Hypothalamus (tissue), 51 donors: ENCODE measurements around the gene RAD52.

Source experiments
- DNase-seq, 51 donors: peaks; one replicate each; lab custom pipeline; 2025; lab: John Stamatoyannopoulos, UW

RAD52 gene

DNA sequence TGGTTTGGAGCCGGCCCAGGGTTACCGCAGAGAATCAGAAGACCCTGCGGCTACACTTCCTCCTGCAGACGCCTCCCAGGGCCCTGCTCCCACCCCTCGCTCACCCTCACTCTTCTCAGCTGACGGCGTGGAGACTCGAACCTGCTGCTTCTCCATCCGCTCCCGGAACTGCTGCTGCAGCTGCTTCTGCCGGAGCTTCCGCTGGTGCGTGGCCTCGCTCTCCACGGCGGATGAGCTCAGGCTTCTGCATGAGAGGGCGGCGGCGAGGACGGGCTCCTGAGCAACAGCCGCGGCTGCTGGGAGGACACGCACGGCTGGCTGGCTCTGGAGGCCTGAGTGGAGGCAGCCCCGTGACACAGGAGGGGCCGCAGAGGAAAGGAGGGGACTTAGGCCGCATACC lies 33.3 kb downstream of the RAD52 start:
- DNase-seq: peak in 2 of 51 donors; percentile 1 to 7

DNA sequence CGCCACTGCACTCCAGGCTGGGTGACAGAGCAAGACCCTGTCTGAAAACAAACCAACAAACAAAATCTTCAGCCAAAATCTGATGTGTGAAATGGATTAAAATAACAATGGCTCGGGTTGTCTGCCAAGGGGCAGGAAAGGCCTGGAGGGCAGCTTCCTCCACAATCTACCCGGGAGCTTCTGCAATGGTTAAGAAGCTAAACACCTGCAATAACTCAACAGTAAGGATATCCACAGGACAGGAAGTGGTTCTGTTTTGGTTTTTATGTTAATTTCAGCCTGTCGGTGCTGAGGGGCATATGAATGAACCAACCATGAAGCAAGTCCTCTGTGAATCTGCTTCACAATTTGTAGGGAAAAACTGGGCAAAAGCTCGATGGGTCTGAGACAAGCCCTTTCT lies 34.4 kb downstream of the RAD52 start:
- DNase-seq: no peak

DNA sequence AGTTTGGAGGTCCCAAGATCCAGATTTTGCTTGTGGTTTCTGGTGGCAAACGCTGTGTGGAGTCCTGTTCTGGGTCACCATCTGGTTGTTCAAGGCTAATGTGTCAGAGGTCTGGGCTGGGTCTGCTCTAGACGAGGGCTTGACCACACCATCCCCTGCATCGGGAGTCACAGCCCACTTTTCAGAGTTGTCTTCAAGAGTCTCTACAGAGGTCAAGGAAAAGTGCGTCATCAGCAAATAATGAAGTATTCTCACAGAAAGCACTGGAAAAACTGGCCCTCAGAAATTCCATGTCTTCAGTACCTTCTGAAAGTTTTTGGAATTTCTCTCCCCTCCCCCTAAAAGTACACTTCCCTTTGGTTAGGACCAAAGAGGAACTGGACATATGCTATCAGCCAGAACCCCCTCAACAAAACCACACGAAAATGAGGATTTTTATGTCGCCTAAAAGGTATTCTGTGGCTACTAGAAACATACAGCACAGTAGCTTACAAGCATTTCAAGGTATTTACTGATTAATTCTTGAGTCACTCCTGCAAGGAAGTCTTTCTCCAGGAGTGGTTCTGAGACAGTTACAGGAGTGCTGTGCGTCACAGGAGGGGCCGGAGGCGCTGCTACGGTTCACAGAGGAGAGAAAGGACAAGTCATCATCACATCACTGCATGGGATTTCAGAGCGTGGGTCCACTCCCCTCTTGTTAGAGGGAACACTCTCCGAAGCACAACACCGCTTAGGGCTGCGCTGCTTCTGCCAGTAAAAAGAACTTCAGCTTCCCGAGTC lies 35.4 kb downstream of the RAD52 start:
- DNase-seq: no peak

DNA sequence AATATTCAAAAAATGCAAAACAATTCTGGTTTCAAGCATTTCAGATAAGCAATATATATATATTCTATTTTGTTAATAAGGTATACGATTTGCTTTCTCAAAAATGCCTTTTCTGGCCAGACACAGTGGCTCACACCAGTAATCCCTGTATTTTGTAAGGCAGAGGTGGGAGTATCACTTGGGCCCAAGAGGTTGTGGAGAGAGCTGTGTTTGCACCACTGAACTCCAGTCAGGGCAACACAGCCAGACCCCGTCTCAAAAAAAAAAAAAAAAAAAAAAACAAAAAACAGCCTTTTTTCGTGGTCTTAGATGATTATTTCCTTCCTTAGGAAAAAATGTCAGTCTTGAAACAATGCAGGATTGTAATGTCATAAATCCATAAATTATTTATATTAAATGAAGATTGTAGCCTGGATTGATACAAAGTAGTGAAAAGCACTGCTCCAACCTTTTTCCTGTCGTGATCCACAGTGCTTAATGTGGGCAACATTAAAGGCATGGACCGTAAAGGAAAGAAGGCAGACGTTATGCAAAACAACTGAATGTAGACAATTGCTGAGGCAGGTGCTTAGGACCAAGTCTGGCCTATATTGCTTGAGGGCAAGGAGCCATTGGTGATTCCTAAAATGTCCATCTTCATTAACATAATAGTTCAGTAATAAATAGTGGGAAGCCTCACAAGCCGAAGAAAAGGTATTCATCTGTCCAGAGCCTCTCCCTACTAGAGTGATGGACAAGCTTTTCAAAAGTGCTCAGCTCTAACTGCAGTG lies 36.8 kb downstream of the RAD52 start:
- no peak for DNase-seq

DNA sequence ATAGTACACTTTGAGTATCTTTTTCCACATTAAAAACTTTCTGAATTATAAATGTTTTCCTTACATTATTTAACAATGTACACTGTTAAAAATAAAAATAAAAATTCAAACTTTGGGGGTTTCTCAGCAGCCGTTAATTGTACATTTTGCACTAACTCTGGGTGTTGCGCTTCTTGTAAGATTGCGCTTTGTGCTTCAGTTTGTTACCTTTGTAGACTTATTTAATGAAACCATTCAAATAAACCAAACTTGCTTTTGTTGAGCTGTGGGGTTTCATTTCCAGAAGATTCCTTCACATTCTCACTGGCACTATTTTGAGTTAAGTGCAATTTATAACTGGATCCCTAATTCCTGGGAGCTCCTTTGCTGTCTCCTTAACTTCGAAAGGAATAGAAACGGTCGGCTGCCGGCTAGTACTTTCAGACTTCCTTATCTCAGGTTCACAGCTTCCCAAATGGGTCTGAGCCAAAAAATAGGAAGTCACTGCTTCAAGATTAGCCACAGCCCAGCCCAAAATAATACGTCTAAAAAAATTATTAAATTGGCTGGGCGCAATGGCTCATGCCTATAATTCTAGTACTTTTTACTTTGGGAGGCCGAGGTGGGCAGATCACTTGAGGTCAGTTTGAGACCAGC lies 38.2 kb downstream of the RAD52 start:
- no peak for DNase-seq

DNA sequence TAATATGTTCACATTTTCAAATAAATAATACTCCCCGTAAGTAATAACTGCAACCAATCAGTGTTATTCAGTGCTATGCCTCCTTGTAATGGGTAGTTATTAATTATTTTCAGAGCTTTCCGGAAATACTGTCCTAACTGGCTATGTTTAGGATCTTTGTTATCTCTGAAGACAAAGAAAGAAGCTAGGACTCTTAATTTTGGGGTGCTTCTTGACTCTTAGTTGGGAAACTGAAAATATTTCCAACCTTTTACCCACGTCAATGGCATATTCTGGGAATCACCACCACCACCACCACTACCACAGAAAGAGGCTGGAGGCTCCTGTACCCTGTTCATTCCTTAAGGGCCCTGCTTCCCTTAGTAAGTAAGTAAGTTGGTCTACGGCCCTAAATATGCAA lies 39.1 kb downstream of the RAD52 start:
- DNase-seq: no peak

DNA sequence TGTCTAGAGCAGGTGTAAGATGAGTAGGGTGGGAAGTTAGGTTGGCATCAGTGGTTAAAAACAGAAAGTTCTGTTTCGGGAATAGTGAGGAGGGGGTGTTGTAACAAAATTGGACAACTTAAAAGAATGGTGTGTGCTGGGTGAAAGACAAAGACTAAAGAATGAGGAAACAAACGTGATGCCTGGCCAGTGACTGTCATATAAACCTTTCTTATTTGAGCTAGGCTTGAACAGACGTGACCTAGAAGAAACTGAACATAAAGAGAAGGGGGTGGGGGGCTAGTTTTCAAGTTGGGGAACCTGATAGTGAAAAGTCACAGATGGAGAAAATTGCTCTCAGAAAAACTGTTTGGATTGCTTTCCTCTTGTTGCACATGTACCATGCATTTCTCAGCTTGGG lies 39.6 kb downstream of the RAD52 start:
- DNase-seq: no peak

DNA sequence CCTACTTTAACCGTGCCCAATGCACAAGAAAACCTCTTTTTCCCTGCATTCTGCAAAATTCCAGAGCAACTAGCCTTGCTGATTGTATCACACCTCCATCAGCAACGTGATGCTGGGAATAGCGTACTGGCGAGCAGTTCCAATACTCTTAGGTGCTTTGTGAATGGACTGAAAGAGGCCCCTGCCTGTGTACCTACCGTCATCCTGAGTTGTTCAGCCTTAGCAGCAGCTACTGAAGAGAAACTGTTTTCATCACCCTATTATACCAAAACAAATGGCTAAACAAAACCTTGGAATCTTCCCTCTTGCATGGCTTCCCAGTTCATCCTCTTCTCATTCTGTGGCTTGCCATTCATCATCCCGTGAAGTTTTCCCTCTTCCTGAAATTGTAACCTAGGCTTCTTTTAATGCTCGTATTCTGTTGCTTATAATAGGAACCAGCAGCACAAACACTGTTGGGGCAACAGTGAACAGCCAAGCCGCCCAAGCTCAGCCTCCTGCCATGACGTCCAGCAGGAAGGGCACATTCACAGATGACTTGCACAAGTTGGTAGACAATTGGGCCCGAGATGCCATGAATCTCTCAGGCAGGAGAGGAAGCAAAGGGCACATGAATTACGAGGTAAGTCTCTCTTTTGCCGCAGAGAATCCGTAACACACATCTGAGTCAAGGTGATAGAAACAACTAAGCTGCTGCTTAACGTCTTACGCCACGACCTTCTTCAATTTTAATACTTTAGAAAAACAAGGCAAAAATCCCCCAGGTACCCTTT lies 41.9 kb downstream of the RAD52 start:
- DNase-seq: no peak

DNA sequence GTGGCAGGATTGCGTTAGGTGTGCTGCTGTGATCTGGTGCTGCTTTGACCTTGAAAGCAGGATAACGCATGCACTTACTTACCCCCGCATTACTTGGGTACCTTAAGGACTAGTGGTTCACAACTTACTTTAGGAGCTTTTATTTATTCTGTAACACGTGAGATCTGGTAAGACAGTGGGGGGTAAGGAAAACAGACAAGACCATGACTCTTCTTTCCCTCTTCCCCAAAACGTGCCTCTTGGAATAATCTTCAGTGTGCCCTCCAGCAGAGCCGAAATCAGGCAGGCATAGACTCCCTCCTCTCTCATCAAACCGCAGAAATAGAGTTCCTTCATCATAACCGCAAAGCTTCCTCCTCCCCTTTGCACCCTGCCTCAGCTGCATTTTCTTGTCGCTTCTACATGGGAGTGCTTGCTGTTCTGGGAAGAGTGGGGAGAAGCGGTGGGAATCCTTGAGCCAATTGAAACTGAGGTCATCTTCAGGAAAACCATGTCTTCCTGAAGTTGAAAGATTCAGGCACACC lies 43.4 kb downstream of the RAD52 start:
- no peak for DNase-seq

DNA sequence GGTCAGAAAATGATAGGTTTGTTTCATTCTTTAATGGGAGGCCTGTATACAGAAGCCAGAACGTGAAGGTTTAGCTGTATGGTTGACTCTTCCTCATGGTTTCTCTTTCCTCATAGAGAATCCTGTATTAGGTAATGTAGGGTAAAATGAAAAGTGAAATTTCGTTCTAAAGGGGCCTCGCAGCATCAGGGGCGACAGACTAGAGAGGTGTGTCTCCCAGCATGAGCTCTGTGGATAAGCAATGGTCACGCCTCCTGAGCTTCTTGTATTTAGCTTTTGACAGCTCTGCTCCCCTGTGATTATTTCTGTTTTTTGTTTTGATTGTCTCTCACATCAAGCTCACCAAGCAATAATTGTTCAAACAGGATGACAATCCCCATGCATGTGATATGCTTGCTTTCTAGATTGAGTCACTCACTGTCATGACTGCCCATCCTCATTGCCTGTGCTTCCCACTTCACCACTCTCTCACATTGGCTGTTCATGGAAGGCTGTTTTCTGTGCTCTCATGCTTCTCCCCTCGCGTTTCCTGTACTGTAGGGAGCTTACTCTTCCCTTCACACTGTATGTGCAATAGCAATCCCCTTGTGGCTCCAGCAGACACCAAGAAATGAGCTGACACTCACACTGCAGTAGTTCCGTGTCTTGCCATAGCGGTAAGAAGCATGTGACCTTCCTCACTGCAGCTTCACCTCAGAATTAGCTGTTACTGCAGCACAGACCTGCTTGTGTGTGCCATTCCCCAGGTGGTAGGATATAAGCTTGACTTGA lies 44.0 kb downstream of the RAD52 start:
- DNase-seq: no peak

DNA sequence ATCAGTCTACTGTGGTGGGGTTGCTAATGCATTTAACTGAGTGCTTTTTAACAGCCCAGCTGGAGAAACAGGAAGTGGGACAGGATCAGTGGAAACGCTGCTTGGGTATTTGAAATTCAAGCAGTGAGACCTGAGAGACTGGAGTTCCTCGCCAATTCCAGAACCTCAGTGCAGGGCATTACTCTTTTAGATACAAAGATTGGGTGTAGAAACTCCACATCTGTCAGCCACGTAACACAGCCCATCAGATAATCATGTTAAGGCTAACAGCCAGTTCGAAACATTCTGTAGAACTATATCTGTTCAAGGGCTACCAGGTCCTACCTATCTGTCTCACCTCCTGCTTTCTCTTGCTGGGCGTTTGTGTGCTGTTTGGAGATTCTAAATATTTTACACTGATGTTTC lies 45.5 kb downstream of the RAD52 start:
- no peak for DNase-seq

DNA sequence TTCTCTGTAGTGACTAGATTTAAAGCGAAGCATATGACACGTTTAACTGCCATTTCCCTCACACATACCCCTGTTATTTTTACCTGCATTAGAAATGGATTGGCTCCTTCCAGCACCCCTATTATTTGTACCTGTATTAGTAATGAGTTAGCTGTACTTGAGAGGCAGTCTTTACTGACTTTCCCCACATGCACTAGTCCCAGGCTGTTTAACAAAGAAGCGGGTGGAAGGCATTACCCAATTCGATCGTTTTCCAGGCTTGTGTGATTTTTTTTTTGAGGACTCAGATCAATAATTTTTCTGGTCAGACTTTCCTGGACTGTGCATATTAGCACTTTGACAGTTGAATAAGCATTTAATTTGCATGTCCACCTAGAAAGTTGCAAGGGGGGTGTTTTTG lies 46.4 kb downstream of the RAD52 start:
- no peak for DNase-seq

DNA sequence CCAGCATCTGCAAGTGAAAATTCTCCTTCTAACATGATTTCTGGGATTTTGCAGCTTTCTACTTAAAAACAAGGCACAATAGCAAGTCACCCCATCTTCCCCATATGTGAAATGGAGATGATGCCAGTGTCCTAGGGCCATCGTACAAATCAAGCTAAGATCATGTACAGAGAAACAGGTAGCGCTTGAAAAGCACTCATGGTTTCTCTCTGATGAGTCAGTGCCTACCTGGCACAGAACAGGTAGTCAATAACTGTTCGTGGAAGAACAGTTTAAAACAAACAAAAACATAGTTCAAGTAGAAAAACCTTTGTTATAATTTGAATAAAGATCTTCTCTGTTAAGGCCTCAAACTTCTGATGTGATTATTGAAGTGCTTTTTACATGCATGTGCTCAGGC lies 46.9 kb downstream of the RAD52 start:
- DNase-seq: no peak

DNA sequence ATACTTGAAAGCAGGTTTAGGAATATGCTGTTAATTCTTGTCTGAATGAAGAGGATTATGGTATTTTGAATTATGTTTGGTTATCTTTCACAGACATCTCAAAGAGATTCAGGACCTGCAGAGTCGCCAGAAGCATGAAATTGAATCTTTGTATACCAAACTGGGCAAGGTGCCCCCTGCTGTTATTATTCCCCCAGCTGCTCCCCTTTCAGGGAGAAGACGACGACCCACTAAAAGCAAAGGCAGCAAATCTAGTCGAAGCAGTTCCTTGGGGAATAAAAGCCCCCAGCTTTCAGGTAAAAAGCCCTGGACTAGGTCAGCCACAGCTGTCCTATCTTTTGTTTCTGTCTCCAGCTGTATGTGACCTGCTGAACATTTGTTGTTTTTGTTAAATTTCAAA lies 52.1 kb downstream of the RAD52 start:
- DNase-seq: no peak

DNA sequence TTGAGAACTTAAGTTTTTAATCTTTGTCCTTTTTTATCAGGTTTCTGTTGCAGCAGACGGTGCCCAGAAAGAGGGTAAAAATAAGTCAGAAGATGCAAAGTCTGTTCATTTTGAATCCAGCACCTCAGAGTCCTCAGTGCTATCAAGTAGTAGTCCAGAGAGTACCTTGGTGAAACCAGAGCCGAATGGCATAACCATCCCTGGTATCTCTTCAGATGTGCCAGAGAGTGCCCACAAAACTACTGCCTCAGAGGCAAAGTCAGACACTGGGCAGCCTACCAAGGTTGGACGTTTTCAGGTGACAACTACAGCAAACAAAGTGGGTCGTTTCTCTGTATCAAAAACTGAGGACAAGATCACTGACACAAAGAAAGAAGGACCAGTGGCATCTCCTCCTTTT lies 53.5 kb downstream of the RAD52 start:
- no peak for DNase-seq

DNA sequence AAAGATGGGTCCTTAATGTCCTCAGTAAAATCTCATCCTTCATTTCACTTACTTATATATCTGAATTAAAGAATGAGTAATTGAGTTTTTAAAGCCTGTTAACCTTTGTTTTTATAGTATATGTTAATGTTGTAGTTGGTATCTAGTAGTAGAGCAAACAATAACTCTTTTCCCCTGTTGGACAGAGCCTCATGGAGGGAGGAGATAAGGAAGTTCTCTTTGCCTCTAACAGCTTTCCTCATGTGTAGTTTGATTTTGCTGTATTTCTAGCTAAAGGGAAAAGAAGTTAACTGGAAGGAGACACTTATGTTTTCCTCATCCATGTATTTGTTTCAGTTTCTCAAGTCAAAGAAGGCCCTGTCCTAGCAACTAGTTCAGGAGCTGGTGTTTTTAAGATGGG lies 55.3 kb downstream of the RAD52 start:
- no peak for DNase-seq

DNA sequence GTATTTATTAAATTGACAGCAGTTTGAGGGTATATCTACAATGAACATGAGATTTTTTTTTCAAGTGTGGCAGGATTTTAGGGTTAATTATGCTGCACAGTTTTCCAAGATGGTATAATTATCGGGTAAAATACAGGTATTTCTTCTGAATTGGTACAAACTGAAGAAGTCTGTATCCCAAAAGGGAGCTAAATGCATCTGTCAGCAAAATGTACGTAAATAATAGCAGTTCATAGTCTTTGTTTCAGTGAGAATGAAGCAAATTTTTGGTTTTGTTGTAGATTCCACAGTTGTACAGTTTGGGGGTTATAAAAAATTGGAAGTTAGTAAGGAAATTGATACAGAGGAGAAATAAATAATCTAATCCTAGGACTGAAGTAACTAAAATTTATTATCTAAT lies 63.3 kb downstream of the RAD52 start:
- DNase-seq: no peak

DNA sequence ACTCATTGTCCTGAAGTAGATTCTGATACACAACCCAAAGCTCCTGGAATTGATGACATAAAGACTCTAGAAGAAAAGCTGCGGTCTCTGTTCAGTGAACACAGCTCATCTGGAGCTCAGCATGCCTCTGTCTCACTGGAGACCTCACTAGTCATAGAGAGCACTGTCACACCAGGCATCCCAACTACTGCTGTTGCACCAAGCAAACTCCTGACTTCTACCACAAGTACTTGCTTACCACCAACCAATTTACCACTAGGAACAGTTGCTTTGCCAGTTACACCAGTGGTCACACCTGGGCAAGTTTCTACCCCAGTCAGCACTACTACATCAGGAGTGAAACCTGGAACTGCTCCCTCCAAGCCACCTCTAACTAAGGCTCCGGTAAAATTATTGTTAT lies 63.8 kb downstream of the RAD52 start:
- no peak for DNase-seq

DNA sequence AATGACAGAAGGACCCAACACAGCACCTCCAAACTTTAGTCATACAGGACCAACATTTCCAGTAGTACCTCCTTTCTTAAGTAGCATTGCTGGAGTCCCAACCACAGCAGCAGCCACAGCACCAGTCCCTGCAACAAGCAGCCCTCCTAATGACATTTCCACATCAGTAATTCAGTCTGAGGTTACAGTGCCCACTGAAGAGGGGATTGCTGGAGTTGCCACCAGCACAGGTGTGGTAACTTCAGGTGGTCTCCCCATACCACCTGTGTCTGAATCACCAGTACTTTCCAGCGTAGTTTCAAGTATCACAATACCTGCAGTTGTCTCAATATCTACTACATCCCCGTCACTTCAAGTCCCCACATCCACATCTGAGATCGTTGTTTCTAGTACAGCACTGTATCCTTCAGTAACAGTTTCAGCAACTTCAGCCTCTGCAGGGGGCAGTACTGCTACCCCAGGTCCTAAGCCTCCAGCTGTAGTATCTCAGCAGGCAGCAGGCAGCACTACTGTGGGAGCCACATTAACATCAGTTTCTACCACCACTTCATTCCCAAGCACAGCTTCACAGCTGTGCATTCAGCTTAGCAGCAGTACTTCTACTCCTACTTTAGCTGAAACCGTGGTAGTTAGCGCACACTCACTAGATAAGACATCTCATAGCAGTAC lies 64.6 kb downstream of the RAD52 start:
- DNase-seq: no peak

DNA sequence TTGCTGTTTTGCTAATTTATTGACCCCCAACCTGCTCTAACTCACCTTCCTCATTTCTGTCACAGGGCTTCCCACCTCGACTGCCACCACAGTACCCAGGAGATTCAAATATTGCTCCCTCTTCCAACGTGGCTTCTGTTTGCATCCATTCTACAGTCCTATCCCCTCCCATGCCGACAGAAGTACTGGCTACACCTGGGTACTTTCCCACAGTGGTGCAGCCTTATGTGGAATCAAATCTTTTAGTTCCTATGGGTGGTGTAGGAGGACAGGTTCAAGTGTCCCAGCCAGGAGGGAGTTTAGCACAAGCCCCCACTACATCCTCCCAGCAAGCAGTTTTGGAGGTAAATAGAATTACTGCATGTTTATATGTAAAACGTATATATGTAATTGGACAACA lies 68.8 kb downstream of the RAD52 start:
- no peak for DNase-seq
